ENCODE measurements around the gene GAB2.
"Not testable (repeated sequence)": the region's sequence is repeated elsewhere in the genome, so short reads cannot be mapped to it uniquely, and the experiment has no call there.

The GAB2 gene

DNA sequence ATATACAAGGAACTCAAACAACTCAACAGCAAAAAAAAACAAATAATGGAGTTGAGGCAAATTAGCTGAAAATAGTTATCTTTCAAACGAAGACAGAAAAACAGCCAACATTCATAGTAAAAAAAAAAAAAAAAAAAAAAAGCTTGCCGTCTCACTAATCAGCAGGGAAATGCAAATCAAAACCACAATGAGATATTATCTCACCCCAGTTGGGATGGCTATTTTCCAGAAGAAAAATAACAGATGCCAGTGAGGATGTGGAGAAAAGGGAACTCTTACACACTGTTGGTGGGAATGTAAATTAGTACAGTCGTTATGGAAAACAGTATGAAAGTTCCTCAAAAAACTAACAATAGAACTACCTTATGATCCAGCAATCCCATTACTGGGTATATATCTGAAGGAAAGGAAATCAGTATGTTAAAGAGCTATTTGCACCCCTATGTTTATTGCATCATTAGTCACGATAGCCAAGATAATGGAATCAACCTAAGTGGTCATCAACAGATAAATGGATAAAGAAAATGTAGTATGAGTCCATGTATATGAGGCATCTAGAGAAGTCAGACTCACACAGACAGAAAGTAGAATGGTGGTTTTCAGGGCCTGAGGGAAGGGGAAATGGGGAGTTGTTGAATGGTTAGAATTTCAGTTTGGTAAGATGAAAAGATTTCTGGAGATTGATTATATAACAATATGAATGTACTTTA is 172.9 kb downstream of the GAB2 start:
- no peak for DNase-seq (ENCODE audit: low read depth)

GRCh38 chr11:78244080-78244479 is 173.5 kb downstream of the GAB2 start:
- DNase-seq (ENCODE audit: low read depth), result no peak

- no peak for DNase-seq (ENCODE audit: low read depth)
Observed at GRCh38 chr11:78241475-78241874, 176.1 kb downstream of the GAB2 start.

DNA sequence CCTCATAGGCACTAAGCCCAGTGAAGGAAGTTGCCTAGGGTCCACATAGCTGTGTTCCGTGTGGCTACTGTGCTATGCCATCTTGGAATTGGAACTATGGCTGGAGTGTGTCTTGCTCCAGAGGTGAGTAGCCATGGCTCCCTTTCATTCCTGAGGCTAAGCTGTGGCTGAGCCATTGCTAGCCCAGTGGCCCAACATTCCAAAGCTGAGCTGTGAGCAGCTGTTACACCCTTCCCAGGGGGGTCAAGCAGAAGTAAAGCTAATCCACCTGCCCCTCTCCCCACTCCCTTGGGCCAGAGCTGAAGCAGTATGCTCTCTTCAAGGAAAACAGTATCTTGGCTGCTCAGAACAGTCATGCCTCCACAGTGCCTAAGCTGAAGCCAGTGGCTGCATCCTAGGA is 177.8 kb downstream of the GAB2 start:
- DNase-seq (ENCODE audit: low read depth), result no peak

GRCh38 chr11:78237293-78238046 is 180.2 kb downstream of the GAB2 start:
- DNase-seq (ENCODE audit: low read depth), result no peak

DNA sequence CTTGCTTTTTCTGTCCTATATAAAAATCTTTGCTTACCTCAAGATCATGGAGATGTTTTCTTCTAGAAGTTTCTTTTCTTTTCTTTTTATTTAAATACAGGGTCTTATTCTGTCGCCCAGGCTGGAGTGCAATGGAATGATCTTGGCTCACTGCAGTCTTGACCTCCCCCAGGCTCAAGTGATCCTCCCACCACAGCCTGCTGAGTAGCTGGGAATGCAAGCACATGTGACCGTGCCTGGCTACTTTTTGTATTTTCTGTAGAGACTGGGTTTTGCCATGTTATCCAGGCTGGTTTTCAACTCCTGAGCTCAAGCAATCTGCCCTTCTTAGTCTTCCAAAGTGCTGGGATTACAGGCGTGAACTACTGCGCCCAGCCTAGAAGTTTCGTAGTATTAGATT is 183.6 kb downstream of the GAB2 start:
- DNase-seq (ENCODE audit: low read depth), result no peak

GRCh38 chr11:78233046-78233445 is 184.6 kb downstream of the GAB2 start:
- DNase-seq (ENCODE audit: low read depth), result not testable (repeated sequence)

- no peak for DNase-seq (ENCODE audit: low read depth)
Observed at GRCh38 chr11:78231962-78232501, 185.6 kb downstream of the GAB2 start.

GRCh38 chr11:78230161-78230877 is 187.3 kb downstream of the GAB2 start:
- no peak for DNase-seq (ENCODE audit: low read depth)

DNA sequence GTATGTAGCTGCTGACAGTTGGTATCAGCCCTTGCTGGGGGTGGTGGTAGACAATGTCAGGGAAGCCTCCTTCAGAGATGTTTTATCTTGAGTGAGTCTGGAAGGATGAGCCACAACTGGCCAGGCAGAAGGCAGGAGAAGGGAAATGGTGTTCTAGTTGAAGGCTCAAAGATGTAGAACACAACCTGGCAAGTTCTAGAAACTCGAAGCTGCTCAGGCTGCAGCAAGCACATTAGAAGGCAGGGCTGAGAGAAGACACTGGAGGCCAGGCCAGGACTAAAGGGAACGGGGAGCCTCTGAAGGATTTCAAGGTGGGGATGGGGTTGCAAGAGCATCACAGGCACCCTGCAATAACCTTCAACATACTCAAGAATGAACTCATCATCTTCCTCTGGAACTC is 188.5 kb downstream of the GAB2 start:
- DNase-seq (ENCODE audit: low read depth), result no peak

DNA sequence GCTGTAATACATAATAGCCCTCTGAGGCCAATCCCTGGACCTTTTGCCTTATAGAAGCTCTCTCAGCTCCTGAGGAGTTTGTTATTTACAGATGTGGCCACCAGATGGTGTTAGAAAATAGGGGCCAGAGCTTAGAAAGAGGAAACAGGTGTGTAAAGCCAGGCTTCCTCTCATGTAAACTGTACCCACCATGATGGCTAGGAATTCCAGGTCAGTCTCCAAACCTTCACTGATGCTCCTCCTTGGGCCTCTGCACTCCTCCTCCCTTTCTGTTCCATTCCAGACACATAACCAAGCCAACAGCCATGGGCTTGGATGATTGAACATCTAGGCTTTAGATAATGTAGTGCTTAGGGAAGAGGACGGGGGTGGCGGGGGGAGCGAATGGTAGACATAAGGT is 189.2 kb downstream of the GAB2 start:
- no peak for DNase-seq (ENCODE audit: low read depth)

- no peak for DNase-seq (ENCODE audit: low read depth)
Observed at GRCh38 chr11:78227921-78228320, 189.7 kb downstream of the GAB2 start.

DNA sequence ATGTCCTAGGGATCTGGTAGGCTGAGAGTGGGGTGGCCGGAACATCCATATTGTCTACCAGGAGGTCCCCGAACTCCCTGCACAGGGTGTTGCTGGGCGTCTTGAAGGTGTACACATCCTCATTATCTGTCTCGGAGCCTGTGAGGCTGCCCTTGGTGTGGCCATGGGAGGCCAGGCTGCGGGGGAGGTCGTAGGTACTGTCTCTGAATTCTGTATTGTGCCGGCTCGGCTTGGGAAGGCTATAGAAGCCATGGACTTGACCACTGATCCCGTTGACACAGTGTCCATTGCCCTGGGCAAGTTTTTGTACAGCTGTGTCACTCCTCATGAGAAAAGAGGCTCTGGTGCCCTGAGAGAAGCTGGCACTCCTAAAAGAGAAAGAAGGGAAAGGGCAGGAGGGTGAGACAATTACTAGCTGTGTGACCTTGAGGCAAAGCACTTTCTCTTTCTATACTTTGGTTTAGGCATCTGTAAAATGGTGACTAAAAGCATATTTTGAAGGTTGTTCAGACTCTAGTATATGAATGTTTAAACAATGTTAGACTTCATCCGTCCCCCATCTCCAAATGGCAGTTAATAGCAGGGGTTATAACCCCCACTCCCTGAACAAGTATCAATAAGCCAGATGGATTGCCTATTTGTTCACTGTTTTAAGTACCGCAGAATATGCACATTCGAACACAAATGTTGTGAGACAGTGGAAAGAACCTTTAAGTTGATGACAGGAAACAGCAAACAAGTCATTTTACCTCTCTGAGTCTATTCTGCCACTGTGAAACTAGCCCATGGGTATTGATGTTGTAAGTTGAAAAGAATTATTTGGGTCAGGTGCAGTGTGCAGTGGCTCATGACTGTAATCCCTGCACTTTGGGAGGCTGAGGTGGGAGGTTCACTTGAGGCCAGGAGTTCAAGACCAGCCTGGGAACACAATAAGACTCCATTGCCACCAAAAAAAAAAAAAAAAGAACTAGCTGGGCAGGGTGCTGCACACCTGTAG is 190.6 kb downstream of the GAB2 start:
- DNase-seq (ENCODE audit: low read depth), result no peak

DNA sequence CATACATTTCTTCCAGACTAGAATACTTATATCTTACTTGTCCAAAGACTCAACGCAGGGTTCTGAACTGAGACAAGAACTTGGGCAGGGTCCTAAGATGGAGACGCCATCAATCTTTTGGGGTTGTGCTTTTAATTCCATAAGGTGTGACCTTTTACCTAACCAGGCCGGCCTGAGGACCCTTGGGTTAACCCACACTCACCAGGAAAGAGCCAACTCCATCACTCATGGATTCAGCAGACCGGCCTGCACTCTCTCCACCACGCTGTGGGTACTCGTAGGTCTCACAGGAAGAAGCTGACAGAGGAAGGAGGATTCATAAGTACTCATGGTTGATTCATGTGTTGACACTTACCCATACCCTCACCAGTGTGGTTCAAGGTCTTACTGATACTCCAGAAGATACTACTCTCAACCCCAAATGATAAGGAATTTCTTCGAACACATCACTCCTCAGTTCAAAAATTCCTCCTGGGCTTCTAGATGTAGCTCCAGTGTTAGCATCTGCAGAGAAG is 192.7 kb downstream of the GAB2 start:
- no peak for DNase-seq (ENCODE audit: low read depth)

- DNase-seq (ENCODE audit: low read depth), result no peak
Observed at GRCh38 chr11:78224506-78224905, 193.1 kb downstream of the GAB2 start.

DNA sequence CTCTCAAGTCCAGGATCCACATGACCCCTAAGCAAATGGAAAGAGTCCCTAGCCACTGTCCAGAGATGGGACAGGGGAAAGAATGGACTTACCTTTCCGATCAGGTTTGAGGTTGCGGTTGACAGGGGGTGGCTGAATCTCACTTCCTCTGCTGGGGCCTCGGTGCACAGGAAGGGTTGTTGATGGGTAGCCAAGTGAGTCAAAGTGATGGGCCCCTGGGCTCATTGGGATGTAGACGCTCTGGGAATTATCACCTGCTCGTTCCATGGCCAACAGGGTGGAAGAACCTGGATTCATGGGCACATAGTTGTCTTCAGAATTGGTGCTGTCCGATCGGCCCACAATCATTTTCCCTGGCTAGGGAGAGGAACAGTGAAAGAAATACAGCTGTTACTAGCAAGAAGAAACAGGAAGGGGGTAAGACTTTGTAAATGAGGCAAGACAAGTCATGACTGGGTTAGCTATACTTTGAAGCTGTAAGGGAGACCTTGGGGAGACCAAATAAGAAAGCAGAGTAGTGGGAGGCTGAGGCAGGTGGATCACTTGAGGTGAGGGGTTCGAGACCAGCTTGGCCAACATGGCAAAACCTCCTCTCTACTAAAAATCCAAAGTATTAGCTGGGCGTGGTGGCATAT is 194.2 kb downstream of the GAB2 start:
- DNase-seq (ENCODE audit: low read depth), result no peak

DNA sequence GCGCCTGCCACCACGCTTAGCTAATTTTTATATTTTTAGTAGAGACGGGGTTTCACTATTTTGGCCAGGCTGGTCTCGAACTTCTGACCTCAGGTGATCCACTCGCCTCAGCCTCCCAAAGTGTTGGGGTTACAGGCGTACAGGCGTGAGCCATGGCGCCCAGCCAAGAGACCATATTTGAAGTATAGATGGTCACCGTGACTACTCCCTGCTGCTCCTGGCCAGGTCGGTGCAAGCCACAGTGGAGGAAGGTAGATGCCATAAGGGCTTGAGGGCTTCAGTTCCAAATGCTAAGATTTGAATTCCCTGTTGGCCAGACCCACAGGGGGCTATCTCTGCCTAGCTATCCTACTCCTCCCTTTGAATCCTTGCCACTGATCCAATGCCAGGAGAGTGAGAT is 194.9 kb downstream of the GAB2 start:
- not testable (repeated sequence) for DNase-seq (ENCODE audit: low read depth)

GRCh38 chr11:78221396-78222315 is 196.0 kb downstream of the GAB2 start:
- DNase-seq (ENCODE audit: low read depth), result no peak

Measured in stimulated activated CD8-positive, alpha-beta memory T cell treated with anti-CD3 and anti-CD28 coated beads, Interleukin-15, amount 100 ng/mL, for 1 hour (primary cell).